ENCODE results near the gene ATP6V1B1. TPM values are rescaled to one million over a fixed set of nuclear protein-coding genes. Genes with fewer than 3 reads are reported as not detected.

The ATP6V1B1 gene
- total RNA-seq, 1 experiment from 2014 or later = not detected

- DNase-seq (no peak), ATAC-seq (no peak)
- TF ChIP-seq EZH2 (IDR thresholded peaks at IDR 0.05; ENCODE audit: low read length, unreplicated experiment) (no peak), EZH2phosphoT487 (IDR thresholded peaks at IDR 0.05; ENCODE audit: borderline replicate concordance, low read length) (no peak), CTCF (conservative IDR thresholded peaks at IDR 0.05; ENCODE audit: low read depth, low read length) (no peak)
- no TSS peak for BruUV-seq (replicated peaks)
- Histone ChIP-seq H4K20me1 (ENCODE audit: low read length) (no peaks in the 10 kb centered on the region), H3K4me2 (ENCODE audit: low read length) (no peak overlapping the region), H3K4me3 (ENCODE audit: low read length) (no peak overlapping the region), H3K27me3 (ENCODE audit: low read length) (peaks cover 44% of the 10 kb centered on the region), H3K9ac (ENCODE audit: low read length) (no peak overlapping the region), H3K79me2 (ENCODE audit: low read length) (no peaks in the 10 kb centered on the region), H3K9me2 (replicated peaks; ENCODE audit: low read length) (no peaks in the 10 kb centered on the region), H3K9me3 (ENCODE audit: low read length) (no peaks in the 10 kb centered on the region), H2AFZ (ENCODE audit: low read length) (no peak overlapping the region), H3K36me3 (ENCODE audit: low read depth, low read length) (no peaks in the 10 kb centered on the region), H3K4me1 (ENCODE audit: insufficient read depth, low read length) (no peaks in the 10 kb centered on the region), H3F3A (ENCODE audit: low read length, unreplicated experiment) (no peaks in the 10 kb centered on the region), H3K27ac (ENCODE audit: low read length) (no peak overlapping the region)
- intact Hi-C loops (cut with micrococcal nuclease) = no loop called here
- ChIA-PET POLR2A (ENCODE audit: unreplicated experiment) (no interaction called here), CTCF (no interaction called here)
Observed at GRCh38 chr2:70887550-70888246, 48.0 kb upstream of the ATP6V1B1 start.

DNA sequence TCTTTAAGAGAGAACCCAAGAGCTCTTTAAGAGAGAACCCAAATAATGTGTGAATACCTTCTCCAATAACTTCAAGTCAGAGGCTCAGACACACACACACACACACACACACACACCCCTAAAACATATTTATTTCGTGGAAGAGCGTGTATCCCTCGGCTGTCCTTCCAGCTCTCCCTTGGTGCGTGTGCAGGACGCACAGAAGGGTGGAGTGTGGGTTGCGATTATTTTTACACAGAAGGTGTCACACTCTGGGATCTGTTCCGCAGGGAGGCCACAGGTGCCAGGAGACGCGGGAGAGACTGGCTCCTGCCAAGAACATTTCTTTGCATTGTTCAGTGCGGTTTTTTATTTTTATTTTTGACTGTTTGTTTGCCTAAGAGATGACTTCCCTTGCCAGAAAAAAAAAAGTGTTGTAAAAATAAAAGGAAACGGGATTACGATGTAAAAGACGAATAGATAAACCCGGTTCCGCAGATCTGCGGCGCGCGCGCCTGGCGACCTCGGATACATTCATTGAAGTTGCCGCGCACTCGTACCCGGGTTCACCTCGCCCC is 47.3 kb upstream of the ATP6V1B1 start:
- H3K27ac ChIP-seq (ENCODE audit: low read length) = no peak overlapping the region
- H3K27me3 ChIP-seq (ENCODE audit: low read length) = peaks cover 47% of the 10 kb centered on the region
- no peaks in the 10 kb centered on the region for H3K9me3 ChIP-seq (ENCODE audit: low read length)
- H3K9me2 ChIP-seq (replicated peaks; ENCODE audit: low read length) = no peaks in the 10 kb centered on the region
- ChIA-PET CTCF (no interaction called here), POLR2A (ENCODE audit: unreplicated experiment) (no interaction called here)
- H4K20me1 ChIP-seq (ENCODE audit: low read length) = no peaks in the 10 kb centered on the region
- intact Hi-C loops (cut with micrococcal nuclease) = no loop called here
- no peaks in the 10 kb centered on the region for H3K36me3 ChIP-seq (ENCODE audit: low read depth, low read length)
- no peak for ATAC-seq
- no TSS peak for BruUV-seq (replicated peaks)
- H3K4me2 ChIP-seq (ENCODE audit: low read length) = no peak overlapping the region
- DNase-seq = no peak
- H3K4me3 ChIP-seq (ENCODE audit: low read length) = no peak overlapping the region
- H3K4me1 ChIP-seq (ENCODE audit: insufficient read depth, low read length) = no peaks in the 10 kb centered on the region
- H3K9ac ChIP-seq (ENCODE audit: low read length) = no peak overlapping the region
- no peak overlapping the region for H2AFZ ChIP-seq (ENCODE audit: low read length)
- no peaks in the 10 kb centered on the region for H3F3A ChIP-seq (ENCODE audit: low read length, unreplicated experiment)
- no peaks in the 10 kb centered on the region for H3K79me2 ChIP-seq (ENCODE audit: low read length)
- TF ChIP-seq EZH2phosphoT487 (IDR thresholded peaks at IDR 0.05; ENCODE audit: borderline replicate concordance, low read length) (no peak), CTCF (conservative IDR thresholded peaks at IDR 0.05; ENCODE audit: low read depth, low read length) (no peak)

Measured in PC-3 (cell line).